PC-9 (cell line): ENCODE data around the gene S100Z.

ENCODE experiments used
- EZH2 ChIP-seq: fragments of 200-600 bp; sonication (generic); IDR thresholded peaks from 2 replicates; pipeline ENCODE4 v1.8.0; 2017; ENCODE audit warnings: antibody characterized with exemption, low read depth
- TF ChIP-seq, protein P1 (sequence below): fragments of 200-600 bp; sonication (generic); conservative IDR thresholded peaks from 2 replicates; pipeline ENCODE4 v1.6.1; 2017; ENCODE audit warnings: mixed run types, antibody characterized with exemption, mild to moderate bottlenecking, moderate library complexity

DNA sequence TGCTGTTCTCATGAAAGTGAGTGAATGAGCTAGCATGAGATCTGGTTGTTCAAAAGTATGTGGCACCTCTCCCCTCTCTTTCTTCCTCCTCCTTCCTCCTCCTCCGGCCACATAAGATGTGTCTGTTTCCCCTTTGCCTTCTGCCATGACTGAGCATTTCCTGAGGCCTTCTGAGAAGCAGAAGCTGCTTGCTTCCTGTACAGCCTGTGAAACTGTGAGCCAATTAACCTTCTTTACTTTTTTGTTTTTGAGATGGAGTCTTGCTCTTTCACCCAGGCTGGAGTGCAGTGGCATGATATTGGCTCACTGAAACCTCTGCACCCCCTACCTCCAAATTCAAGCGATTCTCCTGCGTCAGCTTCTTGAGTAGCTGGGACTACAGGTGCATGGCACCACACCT, 6.1 kb downstream of the S100Z start:
- TF ChIP-seq, protein P1, sequence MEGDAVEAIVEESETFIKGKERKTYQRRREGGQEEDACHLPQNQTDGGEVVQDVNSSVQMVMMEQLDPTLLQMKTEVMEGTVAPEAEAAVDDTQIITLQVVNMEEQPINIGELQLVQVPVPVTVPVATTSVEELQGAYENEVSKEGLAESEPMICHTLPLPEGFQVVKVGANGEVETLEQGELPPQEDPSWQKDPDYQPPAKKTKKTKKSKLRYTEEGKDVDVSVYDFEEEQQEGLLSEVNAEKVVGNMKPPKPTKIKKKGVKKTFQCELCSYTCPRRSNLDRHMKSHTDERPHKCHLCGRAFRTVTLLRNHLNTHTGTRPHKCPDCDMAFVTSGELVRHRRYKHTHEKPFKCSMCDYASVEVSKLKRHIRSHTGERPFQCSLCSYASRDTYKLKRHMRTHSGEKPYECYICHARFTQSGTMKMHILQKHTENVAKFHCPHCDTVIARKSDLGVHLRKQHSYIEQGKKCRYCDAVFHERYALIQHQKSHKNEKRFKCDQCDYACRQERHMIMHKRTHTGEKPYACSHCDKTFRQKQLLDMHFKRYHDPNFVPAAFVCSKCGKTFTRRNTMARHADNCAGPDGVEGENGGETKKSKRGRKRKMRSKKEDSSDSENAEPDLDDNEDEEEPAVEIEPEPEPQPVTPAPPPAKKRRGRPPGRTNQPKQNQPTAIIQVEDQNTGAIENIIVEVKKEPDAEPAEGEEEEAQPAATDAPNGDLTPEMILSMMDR: no peak
- TF ChIP-seq EZH2: no peak
